Fibroblast of peridontal ligament (primary cell): Measurements from ENCODE around the gene GAK.
"Not testable (repeated sequence)": the region's sequence is repeated elsewhere in the genome, so short reads cannot be mapped to it uniquely, and the experiment has no call there.

Experiments
- DNase-seq: peaks from one replicate; pipeline ENCODE4 v3.0.0-alpha.2; 2010; ENCODE audit errors: extremely low read depth

The GAK gene

GRCh38 chr4:819401-820229, 112.5 kb downstream of the GAK start:
- no peak for DNase-seq

- no peak for DNase-seq
Measured at GRCh38 chr4:818106-818921, 113.8 kb downstream of the GAK start.

DNA sequence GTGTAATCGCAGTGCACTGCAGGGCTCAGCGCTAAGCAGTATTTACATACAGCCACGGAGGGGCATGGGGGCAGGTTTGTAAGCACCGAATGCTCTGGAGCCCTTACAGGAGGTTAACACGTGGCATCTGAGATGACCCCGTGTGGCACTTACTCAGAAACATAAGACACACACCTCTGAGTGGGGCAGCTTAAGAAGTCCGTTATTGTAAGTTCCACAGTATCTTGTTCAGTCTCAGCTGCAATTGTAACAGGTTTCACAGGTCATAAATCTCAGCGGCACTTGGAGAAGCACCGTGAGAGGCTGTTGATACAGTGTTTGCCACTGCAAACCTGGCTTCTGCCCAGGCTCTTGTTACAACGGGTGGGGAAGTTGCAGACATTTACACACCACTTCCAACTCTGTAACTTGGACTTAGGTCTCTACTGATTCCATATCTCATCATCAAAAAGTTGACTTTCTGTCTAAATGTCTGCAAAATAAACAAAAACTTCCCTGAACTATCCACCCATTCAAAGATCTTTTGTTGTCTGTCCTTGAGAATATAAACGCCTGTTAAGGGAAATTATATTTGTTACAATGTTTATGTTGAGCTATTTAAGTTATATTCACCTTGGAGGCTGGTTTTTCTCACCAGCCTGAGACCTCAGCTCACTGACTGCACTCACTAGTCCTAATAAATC, 116.5 kb downstream of the GAK start:
- DNase-seq: no peak

GRCh38 chr4:814312-814850, 117.7 kb downstream of the GAK start:
- no peak for DNase-seq

GRCh38 chr4:813900-814299, 118.2 kb downstream of the GAK start:
- DNase-seq: no peak

- DNase-seq: no peak
Measured at GRCh38 chr4:808860-809570, 123.1 kb downstream of the GAK start.

DNA sequence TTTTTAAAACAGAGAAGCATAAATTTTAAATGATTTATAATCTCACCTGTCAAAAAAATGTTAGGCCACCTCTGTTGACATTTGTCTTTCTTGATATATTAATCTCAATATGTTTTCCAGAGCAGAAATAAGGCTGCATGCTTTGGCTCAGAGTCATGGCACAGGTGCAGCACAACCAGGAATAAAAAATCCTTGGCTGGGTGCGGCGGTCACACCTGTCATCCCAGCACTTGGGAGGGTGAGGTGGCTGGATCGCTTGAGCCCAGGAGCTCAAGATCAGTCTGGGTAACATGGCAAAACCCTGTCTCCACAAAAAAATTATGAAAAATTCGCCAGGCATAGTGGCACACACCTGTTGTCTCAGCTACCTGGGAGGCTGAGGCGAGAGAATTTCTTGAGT, 124.3 kb downstream of the GAK start:
- DNase-seq: no peak

DNA sequence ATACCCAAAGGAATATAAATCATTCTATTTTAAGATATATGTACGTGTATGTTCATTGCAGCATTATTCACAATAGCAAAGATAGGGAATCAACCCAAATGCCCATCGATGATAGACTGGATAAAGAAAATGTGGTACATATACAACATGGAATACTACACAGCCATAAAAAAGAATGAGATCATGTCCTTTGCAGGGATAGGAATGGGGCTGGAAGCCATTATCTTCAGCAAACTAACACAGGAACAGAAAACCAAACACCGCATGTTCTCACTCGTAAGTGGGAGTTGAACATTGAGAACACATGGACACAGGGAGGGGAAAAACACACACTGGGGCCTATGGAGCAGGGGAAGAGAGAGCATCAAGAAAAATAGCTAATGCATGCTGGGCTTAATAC, 125.1 kb downstream of the GAK start:
- not testable (repeated sequence) for DNase-seq

- DNase-seq: no peak
Measured at GRCh38 chr4:804804-805203, 127.3 kb downstream of the GAK start.

GRCh38 chr4:803884-804283, 128.2 kb downstream of the GAK start:
- DNase-seq: no peak

DNA sequence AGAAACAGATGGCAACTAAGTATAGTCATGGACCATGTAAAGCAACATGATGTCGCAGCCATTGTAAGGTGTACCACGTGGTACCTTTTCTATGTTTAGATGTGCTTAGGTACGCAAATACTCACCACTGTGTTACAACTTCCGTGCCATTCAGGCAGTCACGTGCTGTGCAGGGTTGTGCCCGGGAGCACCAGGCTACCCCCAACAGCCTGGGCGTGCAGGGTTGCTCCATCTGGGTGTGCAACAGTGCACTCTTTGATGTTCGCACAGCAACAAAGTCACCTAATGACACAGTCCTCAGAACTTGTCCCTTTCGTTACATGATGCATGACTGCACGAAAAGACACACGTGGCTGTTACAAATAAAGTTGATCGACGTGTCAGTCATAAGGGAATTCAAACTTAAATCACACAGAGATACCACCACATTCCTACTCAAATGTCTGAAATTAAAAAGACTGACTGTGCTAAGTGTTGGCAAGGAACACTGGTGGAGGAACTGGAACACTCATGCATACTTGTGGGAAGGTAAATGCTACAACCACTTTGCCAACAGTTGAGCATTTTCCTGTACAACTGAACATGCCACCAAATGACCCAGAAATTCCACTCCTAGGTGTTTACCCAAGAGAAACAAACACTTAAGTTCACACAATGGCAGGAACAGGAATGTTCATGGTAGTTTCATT, 130.5 kb downstream of the GAK start:
- no peak for DNase-seq
